Measurements from ENCODE around the gene PTH2. TPM values are rescaled to one million over a fixed set of nuclear protein-coding genes. Genes with fewer than 3 reads are reported as not detected.

Gene PTH2
- total and polyA plus RNA-seq, 10 of the 15 experiments (the other 5 are each of a cell fraction or from before 2014, with no cell fraction given), result not detected

DNA sequence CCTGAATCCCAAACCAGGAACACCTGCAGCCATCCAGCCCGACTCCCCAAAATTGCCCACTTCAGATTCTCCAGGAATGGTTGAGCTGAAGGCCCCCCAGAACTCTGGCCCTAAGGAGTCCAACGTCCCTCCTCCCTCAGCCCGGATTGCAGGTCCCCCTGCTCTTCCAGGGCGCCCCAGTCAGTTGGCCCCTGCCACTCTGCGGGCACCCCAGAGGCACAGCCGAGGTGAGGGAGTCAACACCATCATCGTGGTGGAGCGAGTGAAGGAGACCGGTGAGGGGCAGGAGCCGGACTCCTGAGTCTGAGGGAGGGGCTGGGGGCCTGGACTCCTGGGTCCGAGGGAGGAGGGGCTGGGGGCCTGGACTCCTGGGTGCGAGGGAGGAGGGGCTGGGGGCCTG, 4.1 kb upstream of the PTH2 start:
- Histone ChIP-seq H4K20me1 (ENCODE audit: control insufficient read depth, insufficient read depth) (no peaks in the 10 kb centered on the region), H3K79me2 (ENCODE audit: control insufficient read depth, insufficient read depth, low read length) (no peaks in the 10 kb centered on the region), H3K4me3 (no peak overlapping the region), H3K27me3 (replicated peaks in 1 of 2; ENCODE audit: control insufficient read depth in 2 of 2, insufficient read depth in 2 of 2, low read length in 1 of 2) (peaks cover 17 to 31% of the 10 kb centered on the region in 2 experiments), H3K4me1 (ENCODE audit: control insufficient read depth, insufficient read depth, low read length) (peaks cover 4% of the 10 kb centered on the region), H3K36me3 (ENCODE audit: control insufficient read depth in 2 of 2, insufficient read depth in 2 of 2, low read length in 1 of 2) (no peaks in the 10 kb centered on the region), H3K4me2 (ENCODE audit: control insufficient read depth, insufficient read depth) (no peak overlapping the region), H3K27ac (ENCODE audit: control insufficient read depth, insufficient read depth) (no peak overlapping the region), H3K9ac (ENCODE audit: control insufficient read depth, insufficient read depth, low read length) (no peak overlapping the region), H2AFZ (ENCODE audit: control insufficient read depth, low read depth, low read length) (no peak overlapping the region), H3K9me3 (replicated peaks; ENCODE audit: control insufficient read depth, insufficient read depth, low read length) (no peaks in the 10 kb centered on the region)
- CTCF ChIA-PET, result interaction anchor here (1.1 to 3.3 kb wide), 3 partner anchors 9 to 36 kb away, joined by 3 to 17 read pairs (median 3); no protein-coding TSS in a partner anchor
- TF ChIP-seq TAF1 (IDR thresholded peaks at IDR 0.05; ENCODE audit: borderline replicate concordance, low read depth, low read length) (no peak), SPI1 (IDR thresholded peaks at IDR 0.05; ENCODE audit: borderline replicate concordance, insufficient read depth, low read depth, low read length) (no peak), RCOR1 (conservative IDR thresholded peaks at IDR 0.05; ENCODE audit: low read depth, low read length) (no peak), POU2F2 (IDR thresholded peaks at IDR 0.05; ENCODE audit: borderline replicate concordance, low read depth, low read length) (no peak), TCF3 (IDR thresholded peaks at IDR 0.05; ENCODE audit: borderline replicate concordance, insufficient read depth, low read depth, low read length) (no peak), ZNF24 (IDR thresholded peaks at IDR 0.05) (no peak), NRF1 (conservative IDR thresholded peaks at IDR 0.05; ENCODE audit: low read depth, low read length) (no peak), EP300 (IDR thresholded peaks at IDR 0.05; ENCODE audit: borderline replicate concordance in 1 of 2, control insufficient read depth in 1 of 2, low read depth in 2 of 2, low read length in 2 of 2) (no peak), SMC3 (IDR thresholded peaks at IDR 0.05; ENCODE audit: borderline replicate concordance, low read length) (no peak), MTA3 (IDR thresholded peaks at IDR 0.05; ENCODE audit: borderline replicate concordance, low read length) (no peak), NFXL1 (IDR thresholded peaks at IDR 0.05; ENCODE audit: borderline replicate concordance) (no peak), EED (IDR thresholded peaks at IDR 0.05; ENCODE audit: low read depth) (no peak), RB1 (IDR thresholded peaks at IDR 0.05; ENCODE audit: borderline replicate concordance) (no peak), SMAD1 (IDR thresholded peaks at IDR 0.05; ENCODE audit: low read depth, partially characterized antibody) (no peak)
- TF ChIP-seq, protein P1, sequence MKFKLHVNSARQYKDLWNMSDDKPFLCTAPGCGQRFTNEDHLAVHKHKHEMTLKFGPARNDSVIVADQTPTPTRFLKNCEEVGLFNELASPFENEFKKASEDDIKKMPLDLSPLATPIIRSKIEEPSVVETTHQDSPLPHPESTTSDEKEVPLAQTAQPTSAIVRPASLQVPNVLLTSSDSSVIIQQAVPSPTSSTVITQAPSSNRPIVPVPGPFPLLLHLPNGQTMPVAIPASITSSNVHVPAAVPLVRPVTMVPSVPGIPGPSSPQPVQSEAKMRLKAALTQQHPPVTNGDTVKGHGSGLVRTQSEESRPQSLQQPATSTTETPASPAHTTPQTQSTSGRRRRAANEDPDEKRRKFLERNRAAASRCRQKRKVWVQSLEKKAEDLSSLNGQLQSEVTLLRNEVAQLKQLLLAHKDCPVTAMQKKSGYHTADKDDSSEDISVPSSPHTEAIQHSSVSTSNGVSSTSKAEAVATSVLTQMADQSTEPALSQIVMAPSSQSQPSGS (IDR thresholded peaks at IDR 0.05; ENCODE audit: low read length), result no peak
- TF ChIP-seq, protein P2, sequence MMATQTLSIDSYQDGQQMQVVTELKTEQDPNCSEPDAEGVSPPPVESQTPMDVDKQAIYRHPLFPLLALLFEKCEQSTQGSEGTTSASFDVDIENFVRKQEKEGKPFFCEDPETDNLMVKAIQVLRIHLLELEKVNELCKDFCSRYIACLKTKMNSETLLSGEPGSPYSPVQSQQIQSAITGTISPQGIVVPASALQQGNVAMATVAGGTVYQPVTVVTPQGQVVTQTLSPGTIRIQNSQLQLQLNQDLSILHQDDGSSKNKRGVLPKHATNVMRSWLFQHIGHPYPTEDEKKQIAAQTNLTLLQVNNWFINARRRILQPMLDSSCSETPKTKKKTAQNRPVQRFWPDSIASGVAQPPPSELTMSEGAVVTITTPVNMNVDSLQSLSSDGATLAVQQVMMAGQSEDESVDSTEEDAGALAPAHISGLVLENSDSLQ (IDR thresholded peaks at IDR 0.05), result no peak
- DNase-seq (ENCODE audit: low read depth, low spot score), result no peak
- no peak for ATAC-seq
- RAD21 ChIA-PET (ENCODE audit: unreplicated experiment), result interaction anchor here (0.7 kb wide), 1 partner anchor 39 kb away, joined by 3 read pairs; the partner anchor contains the start of gene KASH5
- 40% methylated on average over 10 of the region's 12 CpGs for WGBS (ENCODE audit: insufficient coverage, insufficient replicate concordance, low lambda C conversion rate, missing lambda C conversion rate)
- in situ Hi-C loops (cut with MboI) (no loop called here), intact Hi-C loops (cut with micrococcal nuclease; ENCODE audit: unreplicated experiment) (no loop called here)
- FAIRE-seq, result no peak
- POLR2A ChIA-PET, result interaction anchor here (0.5 kb wide), 1 partner anchor 176 kb away, joined by 3 read pairs; no protein-coding TSS in a partner anchor
- SMC1A ChIA-PET (ENCODE audit: uncharacterized antibody, unreplicated experiment), result no interaction called here
- BruUV-seq (replicated peaks), result no TSS peak

All from GM12878 (cell line).